CD4-positive, alpha-beta T cell treated with Interferon alpha-2 for 1 hour (primary cell): Measurements from ENCODE around the gene TIGD1.
"Not testable (repeated sequence)": the region's sequence is repeated elsewhere in the genome, so short reads cannot be mapped to it uniquely, and the experiment has no call there.

Experiments used
- DNase-seq, 2 donors: peaks; one replicate each; pipeline ENCODE4 v3.0.0-alpha.2; 2020 to 2022

The TIGD1 gene

GRCh38 chr2:232538671-232539070 is 11.7 kb downstream of the TIGD1 start:
- DNase-seq: no peak

- no peak for DNase-seq
Measured at GRCh38 chr2:232537499-232537898, 12.9 kb downstream of the TIGD1 start.

- no peak for DNase-seq
Measured at GRCh38 chr2:232537079-232537478, 13.3 kb downstream of the TIGD1 start.

GRCh38 chr2:232535761-232536530 is 14.4 kb downstream of the TIGD1 start:
- DNase-seq: no peak

- DNase-seq: no peak
Measured at GRCh38 chr2:232534940-232535651, 15.3 kb downstream of the TIGD1 start.

GRCh38 chr2:232533944-232534710 is 16.2 kb downstream of the TIGD1 start:
- DNase-seq: no peak

- DNase-seq: not testable (repeated sequence)
Measured at GRCh38 chr2:232532821-232533220, 17.5 kb downstream of the TIGD1 start.

- no peak for DNase-seq
Measured at GRCh38 chr2:232532419-232532818, 17.9 kb downstream of the TIGD1 start.

GRCh38 chr2:232530626-232531260 is 19.6 kb downstream of the TIGD1 start:
- DNase-seq: no peak

- DNase-seq: no peak
Measured at GRCh38 chr2:232529806-232530547, 20.4 kb downstream of the TIGD1 start.

- DNase-seq: no peak
Measured at GRCh38 chr2:232528746-232529460, 21.5 kb downstream of the TIGD1 start.

GRCh38 chr2:232527905-232528470 is 22.4 kb downstream of the TIGD1 start:
- no peak for DNase-seq

GRCh38 chr2:232526372-232526941 is 23.9 kb downstream of the TIGD1 start:
- no peak for DNase-seq

- no peak for DNase-seq
Measured at GRCh38 chr2:232525791-232526371, 24.5 kb downstream of the TIGD1 start, which contains the start of gene CHRND. TSS of gene CHRND (plus strand) at chr2:232526160. CDS start at chr2:232526216, 56 bp downstream.

- no peak for DNase-seq
Measured at GRCh38 chr2:232525199-232525598, 25.2 kb downstream of the TIGD1 start.

GRCh38 chr2:232524771-232525170 is 25.6 kb downstream of the TIGD1 start:
- no peak for DNase-seq

GRCh38 chr2:232523682-232524597 is 26.4 kb downstream of the TIGD1 start:
- DNase-seq: no peak

GRCh38 chr2:232523402-232523681 is 27.0 kb downstream of the TIGD1 start:
- DNase-seq: no peak

GRCh38 chr2:232522623-232523401 is 27.5 kb downstream of the TIGD1 start:
- no peak for DNase-seq
